Measurements from ENCODE around the gene FTH1. TPM values are rescaled to one million over a fixed set of nuclear protein-coding genes. Genes with fewer than 3 reads are reported as not detected.

Gene FTH1
- total and polyA plus RNA-seq, 2 of the 8 experiments (the other 6 are each of a cell fraction or from before 2014, with no cell fraction given), result 1,153 to 1,461 TPM

- no peak for TF ChIP-seq RAD21 (IDR thresholded peaks at IDR 0.05 in 1 of 2, conservative IDR thresholded peaks at IDR 0.05 in 1 of 2; ENCODE audit: low read depth in 2 of 2, low read length in 2 of 2)
Measured at GRCh38 chr11:61946894-61947293, 20.5 kb downstream of the FTH1 start (continued).

All from H1 (cell line).